Cardiac fibroblast (primary cell): ENCODE measurements around the gene FAM229A.

Experiments
- DNase-seq, 2 donors: peaks; one replicate each; pipeline versions ENCODE4 v3.0.0 to v3.0.0-alpha.2; 2010; ENCODE audit warnings: low read depth in 2 of 2
- H3K4me3 ChIP-seq, 2 donors: replicated peaks in 1 of 2; 1 replicate in 1 of 2; 2 replicates in 1 of 2; pipeline ENCODE4 v1.5.1; 2011; ENCODE audit warnings: low read depth in 2 of 2, low read length in 2 of 2, mild to moderate bottlenecking in 2 of 2, moderate library complexity in 1 of 2
- TF ChIP-seq, protein P1 (sequence below): IDR thresholded peaks from one replicate; pipeline ENCODE4 v1.5.1; 2011; ENCODE audit warnings: low read depth, mild to moderate bottlenecking, low read length, inconsistent platforms

FAM229A gene

DNA sequence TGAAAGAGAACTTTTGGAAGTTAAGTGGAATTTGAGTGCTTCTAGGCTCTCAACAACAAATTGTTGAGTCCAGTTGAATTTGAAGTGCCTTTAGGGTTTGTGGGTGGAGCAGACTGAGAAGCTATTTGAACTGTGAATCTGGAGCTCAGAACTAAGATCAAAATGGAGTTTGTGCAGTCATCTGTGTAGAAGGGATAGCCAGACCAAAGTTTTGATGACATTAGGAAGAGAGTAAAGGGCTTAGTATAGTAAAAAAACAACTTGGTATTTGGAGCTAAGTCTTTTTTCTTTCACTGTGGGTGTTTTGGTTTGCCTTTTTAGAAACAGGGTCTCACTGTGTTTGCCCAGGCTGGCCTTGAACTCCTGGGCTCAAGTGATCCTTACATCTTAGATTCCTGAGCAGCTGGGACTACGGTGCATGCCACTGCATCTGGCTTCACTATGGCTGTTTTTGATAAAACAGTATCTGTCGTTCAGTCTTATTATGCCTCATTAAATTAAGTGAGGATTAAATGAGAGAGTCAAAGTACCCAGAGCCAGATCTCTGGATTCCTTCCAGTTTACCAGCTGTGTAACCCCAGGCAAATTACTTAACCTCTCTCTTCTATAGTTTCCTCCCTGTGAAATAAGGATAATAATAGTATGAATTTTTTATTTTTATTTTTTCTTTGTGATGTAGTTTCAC, 50.4 kb downstream of the FAM229A start:
- TF ChIP-seq, protein P1, sequence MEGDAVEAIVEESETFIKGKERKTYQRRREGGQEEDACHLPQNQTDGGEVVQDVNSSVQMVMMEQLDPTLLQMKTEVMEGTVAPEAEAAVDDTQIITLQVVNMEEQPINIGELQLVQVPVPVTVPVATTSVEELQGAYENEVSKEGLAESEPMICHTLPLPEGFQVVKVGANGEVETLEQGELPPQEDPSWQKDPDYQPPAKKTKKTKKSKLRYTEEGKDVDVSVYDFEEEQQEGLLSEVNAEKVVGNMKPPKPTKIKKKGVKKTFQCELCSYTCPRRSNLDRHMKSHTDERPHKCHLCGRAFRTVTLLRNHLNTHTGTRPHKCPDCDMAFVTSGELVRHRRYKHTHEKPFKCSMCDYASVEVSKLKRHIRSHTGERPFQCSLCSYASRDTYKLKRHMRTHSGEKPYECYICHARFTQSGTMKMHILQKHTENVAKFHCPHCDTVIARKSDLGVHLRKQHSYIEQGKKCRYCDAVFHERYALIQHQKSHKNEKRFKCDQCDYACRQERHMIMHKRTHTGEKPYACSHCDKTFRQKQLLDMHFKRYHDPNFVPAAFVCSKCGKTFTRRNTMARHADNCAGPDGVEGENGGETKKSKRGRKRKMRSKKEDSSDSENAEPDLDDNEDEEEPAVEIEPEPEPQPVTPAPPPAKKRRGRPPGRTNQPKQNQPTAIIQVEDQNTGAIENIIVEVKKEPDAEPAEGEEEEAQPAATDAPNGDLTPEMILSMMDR: no peak
- no peak overlapping the region for H3K4me3 ChIP-seq
- no peak for DNase-seq
